ENCODE data around the gene CLIC3.

DNA sequence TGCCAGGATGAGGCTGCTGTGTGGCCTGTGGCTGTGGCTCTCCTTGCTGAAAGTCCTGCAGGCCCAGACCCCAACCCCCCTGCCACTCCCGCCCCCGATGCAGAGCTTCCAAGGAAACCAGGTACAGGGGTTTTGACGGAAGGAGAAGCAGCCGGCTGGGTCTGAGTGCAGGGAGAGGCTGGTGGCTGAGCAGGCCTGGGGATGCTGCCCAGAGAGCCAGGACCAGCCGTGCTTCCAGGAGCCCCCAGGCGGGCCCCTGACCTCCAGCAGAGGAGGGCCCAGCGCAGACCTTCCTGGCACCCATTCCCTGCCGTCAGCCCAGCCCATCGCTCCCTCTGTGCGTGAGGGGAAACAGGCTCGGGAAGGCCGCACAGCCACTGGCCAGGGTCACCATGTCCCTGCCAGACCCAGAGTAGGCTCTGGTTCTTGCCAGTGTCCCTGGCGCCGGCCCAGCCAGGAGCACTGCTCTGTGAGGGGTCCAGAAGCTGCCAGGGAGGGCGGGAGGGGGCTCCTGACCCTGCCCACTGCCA, 44.0 kb downstream of the CLIC3 start:
- TF ChIP-seq EZH2 (IDR thresholded peaks at IDR 0.05; ENCODE audit: insufficient read depth, poor library complexity, severe bottlenecking) (no peak), EZH2phosphoT487 (IDR thresholded peaks at IDR 0.05; ENCODE audit: insufficient read depth, low read depth) (no peak)
